H1 (cell line): ENCODE data around the gene NAA16. TPM values are rescaled to one million over a fixed set of nuclear protein-coding genes. Genes with fewer than 3 reads are reported as not detected.

Experiments
- RAD21 ChIP-seq, 2 experiments: IDR thresholded peaks in 1 of 2; conservative IDR thresholded peaks in 1 of 2; 2 replicates each; pipeline ENCODE4 v1.6.1; 2011; ENCODE audit warnings: low read depth in 2 of 2, low read length in 2 of 2, improper control_type of control experiment in 1 of 2, inconsistent platforms in 1 of 2, mild to moderate bottlenecking in 1 of 2, moderate library complexity in 1 of 2
- polyA plus RNA-seq, 7 experiments: library from polyadenylated mRNA; depleted of rRNA in 3 of 7; stranded (reverse) in 5 of 7; unstranded in 2 of 7; fragments of >200 nt in 5 of 7; fragments of 200-250 nt in 2 of 7; gene quantifications; 1 replicate in 5 of 7; 2 replicates in 1 of 7; 4 replicates in 1 of 7; pipeline versions ENCODE4 v1.2.1 to v1.2.3, GENCODE V29; 2011 to 2013; ENCODE audit warnings: missing spikeins in 2 of 7, mixed read lengths in 2 of 7
- total RNA-seq: library from RNA; stranded (reverse); fragmentation: NEBNext Ultra II Directional; extraction: Animal tissue kit (Norgen Biotek cat#: 25700); gene quantifications from 2 replicates; pipeline ENCODE4 v1.2.1, GENCODE V29; 2021

The NAA16 gene
- total and polyA plus RNA-seq, 2 of the 8 experiments (the other 6 are each of a cell fraction or from before 2014, with no cell fraction given): 11.4 to 40.0 TPM

GRCh38 chr13:41394166-41394565 is 83.1 kb downstream of the NAA16 start (continued):
- no peak for TF ChIP-seq RAD21 (IDR thresholded peaks at IDR 0.05 in 1 of 2, conservative IDR thresholded peaks at IDR 0.05 in 1 of 2; ENCODE audit: low read depth in 2 of 2, low read length in 2 of 2)
